ENCODE results near the gene IQSEC1. TPM values are rescaled to one million over a fixed set of nuclear protein-coding genes. Genes with fewer than 3 reads are reported as not detected.

IQSEC1 gene
- total and polyA plus RNA-seq, 10 of the 15 experiments (the other 5 are each of a cell fraction or from before 2014, with no cell fraction given): 0.92 to 55.2 (median 8.5) TPM

GRCh38 chr3:13105181-13105895 is 32.1 kb upstream of the IQSEC1 start (continued):
- TF ChIP-seq BCL3 (IDR thresholded peaks at IDR 0.05; ENCODE audit: borderline replicate concordance, insufficient read depth, low read depth, low read length, poor library complexity, severe bottlenecking): no peak

GRCh38 chr3:13104511-13104910 is 31.3 kb upstream of the IQSEC1 start:
- H3K27ac ChIP-seq (ENCODE audit: control insufficient read depth, insufficient read depth): no peak overlapping the region
- in situ Hi-C loops (cut with MboI): no loop called here
- POLR2A ChIA-PET: no interaction called here
- TF ChIP-seq NR2F1 (conservative IDR thresholded peaks at IDR 0.05) (no peak), ZNF217 (IDR thresholded peaks at IDR 0.05) (no peak)
- H3K4me2 ChIP-seq (ENCODE audit: control insufficient read depth, insufficient read depth): no peak overlapping the region
- H3K27me3 ChIP-seq (replicated peaks in 1 of 2; ENCODE audit: control insufficient read depth in 2 of 2, insufficient read depth in 2 of 2, low read length in 1 of 2): no peaks in the 10 kb centered on the region
- SMC1A ChIA-PET (ENCODE audit: uncharacterized antibody, unreplicated experiment): interaction anchor here (2.4 kb wide), 1 partner anchor 12 kb away, joined by 11 read pairs; no protein-coding TSS in a partner anchor
- DNase-seq (ENCODE audit: low read depth, low spot score) (no peak), FAIRE-seq (no peak), ATAC-seq (no peak)
- intact Hi-C loops (cut with micrococcal nuclease; ENCODE audit: unreplicated experiment): no loop called here
- no peaks in the 10 kb centered on the region for H3K9me3 ChIP-seq (replicated peaks; ENCODE audit: control insufficient read depth, insufficient read depth, low read length)
- H4K20me1 ChIP-seq (ENCODE audit: control insufficient read depth, insufficient read depth): no peaks in the 10 kb centered on the region
- no peaks in the 10 kb centered on the region for H3K4me1 ChIP-seq (ENCODE audit: control insufficient read depth, insufficient read depth, low read length)
- H2AFZ ChIP-seq (ENCODE audit: control insufficient read depth, low read depth, low read length): no peak overlapping the region
- BruUV-seq (replicated peaks): no TSS peak
- 52% methylated on average over 12 of the region's 12 CpGs for WGBS (ENCODE audit: insufficient coverage, insufficient replicate concordance, low lambda C conversion rate, missing lambda C conversion rate)
- H3K4me3 ChIP-seq: no peak overlapping the region
- H3K9ac ChIP-seq (ENCODE audit: control insufficient read depth, insufficient read depth, low read length): no peak overlapping the region
- RAD21 ChIA-PET (ENCODE audit: unreplicated experiment): no interaction called here
- CTCF ChIA-PET: interaction anchor here (1.8 to 3.3 kb wide), 2 partner anchors 12 to 351 kb away, joined by 4 to 28 read pairs; no protein-coding TSS in a partner anchor
- H3K79me2 ChIP-seq (ENCODE audit: control insufficient read depth, insufficient read depth, low read length): no peaks in the 10 kb centered on the region
- no peaks in the 10 kb centered on the region for H3K36me3 ChIP-seq (ENCODE audit: control insufficient read depth in 2 of 2, insufficient read depth in 2 of 2, low read length in 1 of 2)

All from GM12878 (cell line).